CD14-positive monocyte (primary cell): ENCODE measurements around the gene PCDHGA10. TPM values are rescaled to one million over a fixed set of nuclear protein-coding genes. Genes with fewer than 3 reads are reported as not detected.
"Not testable (repeated sequence)": the region's sequence is repeated elsewhere in the genome, so short reads cannot be mapped to it uniquely, and the experiment has no call there.

Source experiments
- DNase-seq, 3 donors: peaks; one replicate each; pipeline ENCODE4 v3.0.0-alpha.2; 2011 to 2022
- H2AFZ ChIP-seq: 2 replicates; pipeline ENCODE4 v1.6.0; 2012; ENCODE audit warnings: mild to moderate bottlenecking, low read depth, low read length, inconsistent platforms; ENCODE audit not compliant: insufficient read depth, poor library complexity, severe bottlenecking
- H3K27ac ChIP-seq, 2 donors: 1 replicate in 1 of 2; 2 replicates in 1 of 2; pipeline ENCODE4 v1.5.1; 2012 to 2013; ENCODE audit warnings: low read length in 2 of 2, control low read depth in 1 of 2, inconsistent platforms in 1 of 2, low read depth in 1 of 2, mild to moderate bottlenecking in 1 of 2
- H3K27me3 ChIP-seq, 2 donors: one replicate each; pipeline versions ENCODE4 v1.6.0 to v1.6.1; 2011 to 2013; ENCODE audit warnings: low read length in 2 of 2; ENCODE audit not compliant: control insufficient read depth in 2 of 2, insufficient read depth in 2 of 2
- H3K36me3 ChIP-seq, 2 donors: replicated peaks in 1 of 2; 1 replicate in 1 of 2; 2 replicates in 1 of 2; pipeline versions ENCODE4 v1.5.1 to v1.6.1; 2012 to 2013; ENCODE audit warnings: low read length in 2 of 2, control low read depth in 1 of 2, inconsistent platforms in 1 of 2, mild to moderate bottlenecking in 1 of 2; ENCODE audit not compliant: insufficient read depth in 2 of 2, control insufficient read depth in 1 of 2
- H3K4me1 ChIP-seq, 2 donors: 1 replicate in 1 of 2; 2 replicates in 1 of 2; pipeline versions ENCODE4 v1.5.1 to v1.6.1; 2012 to 2013; ENCODE audit warnings: low read length in 2 of 2, control low read depth in 1 of 2, inconsistent platforms in 1 of 2, mild to moderate bottlenecking in 1 of 2, moderate library complexity in 1 of 2; ENCODE audit not compliant: insufficient read depth in 2 of 2, control insufficient read depth in 1 of 2
- H3K4me2 ChIP-seq: replicated peaks from 2 replicates; pipeline ENCODE3; 2012; ENCODE audit warnings: low read length, moderate library complexity, mild to moderate bottlenecking; ENCODE audit not compliant: poor library complexity, severe bottlenecking; ENCODE audit errors: extremely low read depth
- H3K4me3 ChIP-seq, 3 experiments: fragments of 200-600 bp in 1 of 3; sonication (generic) in 1 of 3; replicated peaks in 1 of 3; 1 replicate in 2 of 3; 2 replicates in 1 of 3; pipeline ENCODE4 v1.5.1; 2011 to 2013; ENCODE audit warnings: low read length in 3 of 3, mild to moderate bottlenecking in 3 of 3, control low read depth in 2 of 3, low read depth in 2 of 3, inconsistent platforms in 1 of 3, moderate library complexity in 1 of 3
- H3K79me2 ChIP-seq: 2 replicates; pipeline ENCODE4 v1.6.0; 2012; ENCODE audit warnings: mild to moderate bottlenecking, control low read depth, inconsistent platforms, low read length, moderate library complexity; ENCODE audit not compliant: insufficient read depth
- H3K9ac ChIP-seq: 2 replicates; pipeline ENCODE4 v1.6.0; 2017; ENCODE audit warnings: low read length, mild to moderate bottlenecking; ENCODE audit not compliant: insufficient read depth, poor library complexity, severe bottlenecking
- H3K9me3 ChIP-seq, 2 donors: replicated peaks in 1 of 2; 1 replicate in 1 of 2; 2 replicates in 1 of 2; pipeline versions ENCODE4 v1.5.1 to v1.6.1; 2012 to 2013; ENCODE audit warnings: low read length in 2 of 2, control low read depth in 1 of 2; ENCODE audit not compliant: control insufficient read depth in 1 of 2, insufficient read depth in 1 of 2
- H4K20me1 ChIP-seq: 2 replicates; pipeline ENCODE4 v1.6.0; 2012; ENCODE audit warnings: mild to moderate bottlenecking, low read length, control low read depth, moderate library complexity; ENCODE audit not compliant: insufficient read depth
- H3K27ac Mint-ChIP-seq, 7 donors: one replicate each; pipeline ENCODE4 v1.8.0; 2020; ENCODE audit warnings: mild to moderate bottlenecking in 7 of 7, mixed read lengths in 7 of 7, moderate library complexity in 6 of 7, inconsistent platforms in 2 of 7
- H3K27me3 Mint-ChIP-seq, 3 donors: one replicate each; pipeline ENCODE4 v1.8.0; 2021 to 2022; ENCODE audit warnings: low read depth in 3 of 3, mild to moderate bottlenecking in 3 of 3, mixed read lengths in 3 of 3, moderate library complexity in 3 of 3, inconsistent platforms in 1 of 3
- H3K36me3 Mint-ChIP-seq, 2 donors: one replicate each; pipeline ENCODE4 v1.8.0; 2020; ENCODE audit warnings: mixed read lengths in 2 of 2, inconsistent platforms in 1 of 2, mild to moderate bottlenecking in 1 of 2
- H3K4me1 Mint-ChIP-seq: one replicate; pipeline ENCODE4 v1.8.0; 2020; ENCODE audit warnings: mild to moderate bottlenecking, mixed read lengths
- H3K4me3 Mint-ChIP-seq, 2 donors: one replicate each; pipeline ENCODE4 v1.8.0; 2020; ENCODE audit warnings: mild to moderate bottlenecking in 2 of 2, mixed read lengths in 2 of 2, moderate library complexity in 1 of 2
- H3K9me3 Mint-ChIP-seq, 7 donors: one replicate each; pipeline ENCODE4 v1.8.0; 2020 to 2022; ENCODE audit warnings: mixed read lengths in 7 of 7, mild to moderate bottlenecking in 6 of 7, moderate library complexity in 6 of 7, inconsistent platforms in 2 of 7
- WGBS: methylation state at CpG from one replicate; pipeline ENCODE4 v1.1.5; 2013; ENCODE audit warnings: missing lambda C conversion rate; ENCODE audit not compliant: insufficient coverage; 5-methylcytosine and 5-hydroxymethylcytosine counted together
- intact Hi-C, 2 donors: fragments of 100-400 bp; cut with micrococcal nuclease; formaldehyde crosslinking; loops; one replicate each; pipeline versions ENCODE4 v1.15.0 to v1.15.1; 2023
- polyA plus RNA-seq, 3 donors: library from polyadenylated mRNA; depleted of rRNA in 1 of 3; unstranded in 2 of 3; stranded (reverse) in 1 of 3; fragments of 300-500 nt in 2 of 3; fragments of >200 nt in 1 of 3; fragmentation: Illumina TruSeq in 2 of 3; gene quantifications; 1 replicate in 2 of 3; 2 replicates in 1 of 3; pipeline ENCODE4 v1.2.3, GENCODE V29; 2012 to 2021
- TF ChIP-seq, protein P1 (sequence below): fragments of 200-600 bp; IDR thresholded peaks from one replicate; pipeline ENCODE4 v1.8.0; 2022; ENCODE audit warnings: antibody characterized with exemption, mild to moderate bottlenecking

The PCDHGA10 gene
- polyA plus RNA-seq, 3 donors = not detected

GRCh38 chr5:141403387-141403786, 9.4 kb upstream of the PCDHGA10 start:
- WGBS = 20% methylated on average over 21 of the region's 22 CpGs
- H3K4me1 Mint-ChIP-seq = peaks cover 15% of the 10 kb centered on the region
- Histone ChIP-seq H3K9ac (no peak overlapping the region), H3K27me3 (peaks cover 73 to 97% of the 10 kb centered on the region in 2 donors), H3K9me3 (peaks cover 38 to 71% of the 10 kb centered on the region in 2 donors), H3K79me2 (no peaks in the 10 kb centered on the region), H4K20me1 (no peaks in the 10 kb centered on the region), H3K27ac (no peak overlapping the region), H3K4me2 (no peak overlapping the region), H3K4me1 (peaks cover 3 to 6% of the 10 kb centered on the region in 2 donors), H3K4me3 (no peak overlapping the region), H2AFZ (no peak overlapping the region), H3K36me3 (no peaks in the 10 kb centered on the region)
- peaks cover 31 to 74% (median 59%) of the 10 kb centered on the region in 7 donors for H3K9me3 Mint-ChIP-seq
- H3K4me3 Mint-ChIP-seq = peak overlapping the region in 1 of 2 donors; percentile 82
- DNase-seq = no peak
- intact Hi-C loops = no loop called here
- TF ChIP-seq, protein P1, sequence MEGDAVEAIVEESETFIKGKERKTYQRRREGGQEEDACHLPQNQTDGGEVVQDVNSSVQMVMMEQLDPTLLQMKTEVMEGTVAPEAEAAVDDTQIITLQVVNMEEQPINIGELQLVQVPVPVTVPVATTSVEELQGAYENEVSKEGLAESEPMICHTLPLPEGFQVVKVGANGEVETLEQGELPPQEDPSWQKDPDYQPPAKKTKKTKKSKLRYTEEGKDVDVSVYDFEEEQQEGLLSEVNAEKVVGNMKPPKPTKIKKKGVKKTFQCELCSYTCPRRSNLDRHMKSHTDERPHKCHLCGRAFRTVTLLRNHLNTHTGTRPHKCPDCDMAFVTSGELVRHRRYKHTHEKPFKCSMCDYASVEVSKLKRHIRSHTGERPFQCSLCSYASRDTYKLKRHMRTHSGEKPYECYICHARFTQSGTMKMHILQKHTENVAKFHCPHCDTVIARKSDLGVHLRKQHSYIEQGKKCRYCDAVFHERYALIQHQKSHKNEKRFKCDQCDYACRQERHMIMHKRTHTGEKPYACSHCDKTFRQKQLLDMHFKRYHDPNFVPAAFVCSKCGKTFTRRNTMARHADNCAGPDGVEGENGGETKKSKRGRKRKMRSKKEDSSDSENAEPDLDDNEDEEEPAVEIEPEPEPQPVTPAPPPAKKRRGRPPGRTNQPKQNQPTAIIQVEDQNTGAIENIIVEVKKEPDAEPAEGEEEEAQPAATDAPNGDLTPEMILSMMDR = no peak
- H3K36me3 Mint-ChIP-seq = peaks cover 10 to 17% of the 10 kb centered on the region in 2 donors
- H3K27ac Mint-ChIP-seq = peak overlapping the region in 1 of 7 donors; percentile 24
- peaks cover 71 to 86% (median 85%) of the 10 kb centered on the region in 3 donors for H3K27me3 Mint-ChIP-seq

DNA sequence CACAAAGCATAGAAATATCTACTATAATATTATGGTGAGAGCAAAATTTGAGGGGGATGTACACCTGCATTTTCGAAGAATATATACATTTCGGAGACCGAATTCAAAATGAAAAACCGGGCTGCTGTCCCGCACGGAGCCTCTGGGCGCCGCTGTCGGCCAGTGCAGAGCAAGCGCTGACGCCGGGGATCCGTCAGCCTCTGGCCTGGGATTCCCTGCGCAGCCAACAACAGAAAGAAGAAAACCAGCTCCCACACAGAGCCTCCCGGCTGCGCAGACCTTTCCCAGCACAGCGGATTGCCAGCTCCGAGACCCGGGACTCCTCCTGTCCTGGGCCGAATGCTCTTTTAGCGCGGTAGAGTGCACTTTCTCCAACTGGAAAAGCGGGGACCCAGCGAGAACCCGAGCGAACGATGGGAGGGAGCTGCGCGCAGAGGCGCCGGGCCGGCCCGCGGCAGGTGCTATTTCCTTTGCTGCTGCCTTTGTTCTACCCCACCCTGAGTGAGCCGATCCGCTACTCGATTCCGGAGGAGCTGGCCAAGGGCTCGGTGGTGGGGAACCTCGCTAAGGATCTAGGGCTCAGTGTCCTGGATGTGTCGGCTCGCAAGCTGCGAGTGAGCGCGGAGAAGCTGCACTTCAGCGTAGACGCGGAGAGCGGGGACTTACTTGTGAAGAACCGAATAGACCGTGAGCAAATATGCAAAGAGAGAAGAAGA, 4.8 kb upstream of the PCDHGA10 start, which contains the start of gene PCDHGB6:
Gene PCDHGB6, plus strand, starts transcription at position 232 of the 716 bp plus-strand sequence. Its CDS starts 182 bp downstream, at position 414.
- peak within 1 kb of the TSS; percentile 49 for H3K4me2 ChIP-seq
- peaks cover 9 to 14% of the 10 kb centered on the region in 2 donors for H3K36me3 Mint-ChIP-seq

More for the DNA sequence above, 4.8 kb upstream of the PCDHGA10 start, which contains the start of gene PCDHGB6:
- intact Hi-C loops, H4K20me1 ChIP-seq, H2AFZ ChIP-seq, H3K4me1 ChIP-seq, H3K79me2 ChIP-seq, H3K27ac Mint-ChIP-seq, H3K9ac ChIP-seq, H3K36me3 ChIP-seq, H3K27ac ChIP-seq: not testable (repeated sequence)
- TF ChIP-seq, protein P1 = peak; percentile 73
- H3K4me1 Mint-ChIP-seq = peaks cover 11% of the 10 kb centered on the region
- peaks cover 76 to 98% of the 10 kb centered on the region in 2 donors for H3K27me3 ChIP-seq
- peak within 1 kb of the TSS in 2 of 3 experiments; percentile 5 to 64 for H3K4me3 ChIP-seq
- DNase-seq = peak in 2 of 3 donors; percentile 8 to 24
- peaks cover 26 to 68% (median 51%) of the 10 kb centered on the region in 7 donors for H3K9me3 Mint-ChIP-seq
- peaks cover 33 to 56% of the 10 kb centered on the region in 2 donors for H3K9me3 ChIP-seq
- peak within 1 kb of the TSS; percentile 76 to 92 for H3K4me3 Mint-ChIP-seq
- peaks cover 73 to 95% (median 91%) of the 10 kb centered on the region in 3 donors for H3K27me3 Mint-ChIP-seq
- WGBS = 18% methylated on average over 31 of the region's 51 CpGs
